ENCODE data around the gene ELP4.

DNA sequence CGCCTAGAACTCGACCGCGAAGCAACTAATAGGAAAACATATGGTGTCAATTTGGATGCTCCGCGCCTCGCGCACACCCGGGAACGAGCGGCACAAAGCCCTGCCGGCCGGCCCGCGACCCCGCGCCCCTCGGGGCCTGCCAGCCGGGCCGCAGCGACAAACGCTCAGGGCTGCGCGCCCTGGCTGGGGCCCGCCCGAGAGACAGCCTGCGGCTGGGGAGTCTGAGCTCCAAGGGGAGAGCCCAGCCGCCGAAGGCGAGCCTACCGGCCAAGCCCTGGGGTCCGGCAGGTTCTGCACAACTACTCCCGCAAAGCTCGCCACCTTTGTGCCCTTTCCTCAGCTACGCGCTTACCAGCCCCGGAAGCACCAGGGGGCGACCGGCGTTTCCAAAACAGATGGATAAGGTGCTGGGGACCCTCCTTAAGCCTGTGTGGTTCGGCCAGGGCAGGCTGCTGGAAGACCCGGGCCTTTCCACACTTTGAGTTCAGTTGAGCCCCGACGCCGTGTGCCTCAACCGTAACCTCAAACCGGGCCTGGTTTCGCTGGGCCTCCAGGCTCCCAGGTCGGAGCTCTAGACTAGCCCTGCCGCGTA lies 295.6 kb downstream of the ELP4 start:
- no peak for TF ChIP-seq POLR2A (IDR thresholded peaks at IDR 0.05; ENCODE audit: extremely low read depth, insufficient read length)
- no peak for TF ChIP-seq CTCF (IDR thresholded peaks at IDR 0.05; ENCODE audit: low read depth, low read length)

Data from NB4 (cell line).